GM19023 (cell line): ENCODE measurements around the gene SPEF1.

ENCODE experiments used
- ATAC-seq: cut with Tn5 transposase; IDR thresholded peaks from one replicate; pipeline ENCODE4 v1.9.1; 2021; ENCODE audit warnings: mild to moderate bottlenecking, moderate library complexity; ENCODE audit not compliant: unreplicated experiment

Gene SPEF1

DNA sequence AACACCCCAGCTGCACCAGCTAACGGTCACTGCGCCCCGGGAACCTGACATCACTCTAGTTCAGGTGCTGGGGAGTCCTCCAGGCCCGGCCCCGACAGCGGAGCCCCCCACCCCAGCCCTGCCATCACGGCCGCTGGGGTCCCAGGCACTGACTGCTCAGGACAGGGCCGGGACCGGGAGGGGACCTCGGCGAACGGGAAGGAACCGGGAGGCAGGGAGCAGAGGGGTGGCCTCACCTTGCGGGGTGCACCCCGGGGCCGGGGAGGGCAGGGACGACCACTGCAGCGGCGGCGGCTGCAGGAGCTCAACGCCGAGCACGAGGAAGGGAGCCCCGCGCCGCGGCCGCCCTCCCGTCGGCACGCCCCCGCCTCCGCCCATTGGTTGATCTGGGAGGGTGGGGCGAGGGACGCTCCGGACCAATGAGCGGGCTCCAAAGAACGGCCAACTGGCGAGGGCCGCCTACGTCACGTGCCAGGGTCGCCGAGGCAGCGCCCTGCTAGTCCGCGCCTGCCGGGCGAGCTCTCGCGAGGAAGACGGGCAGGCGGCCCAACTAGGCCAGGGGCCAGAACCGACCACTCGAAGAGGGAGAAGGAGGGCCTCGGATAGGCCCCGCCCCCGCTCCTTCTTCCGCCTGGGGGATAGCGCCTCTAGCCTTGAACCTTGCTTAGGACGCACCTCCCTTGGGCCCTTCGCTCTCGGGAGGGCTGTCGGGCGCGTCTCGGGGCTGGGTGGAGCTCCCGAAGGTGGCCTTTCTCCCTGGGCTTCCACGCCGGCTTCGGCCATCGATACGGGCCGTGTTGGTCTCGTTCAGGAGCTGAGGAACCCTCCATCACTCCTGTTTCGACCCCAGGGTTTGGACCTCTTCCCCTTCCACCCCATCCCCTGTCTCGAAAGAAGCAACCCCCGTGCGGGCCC, 13.6 kb downstream of the SPEF1 start, which contains the start of gene ADISSP:
TSS of gene ADISSP (minus strand) at position 327 of the 915 bp plus-strand sequence. CDS start 7,653 bp downstream, outside the sequence.
- ATAC-seq: peak; percentile 92

- ATAC-seq: no peak
Measured at GRCh38 chr20:3767110-3767426, 14.2 kb downstream of the SPEF1 start.

GRCh38 chr20:3766422-3767109, 14.7 kb downstream of the SPEF1 start:
- no peak for ATAC-seq

GRCh38 chr20:3765171-3765882, 15.9 kb downstream of the SPEF1 start:
- no peak for ATAC-seq

DNA sequence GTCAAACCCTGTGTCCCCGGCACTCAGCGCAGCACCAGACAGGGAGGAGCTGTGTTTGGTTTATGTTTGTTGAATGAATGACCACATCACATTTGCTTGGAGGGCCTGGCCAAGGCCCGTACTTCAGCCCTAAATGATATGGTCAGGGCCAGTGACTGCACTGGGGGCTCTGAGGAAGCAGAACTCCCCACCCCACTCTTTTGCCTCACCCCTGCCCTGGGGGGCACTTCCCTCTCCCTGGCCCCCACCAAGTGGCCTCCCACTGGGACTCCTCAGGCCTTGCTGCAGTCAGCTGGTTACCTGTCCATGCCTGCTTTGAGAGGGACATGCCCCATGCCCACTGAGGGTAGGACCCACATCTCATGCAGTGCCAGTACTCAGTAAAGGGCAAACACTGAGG, 16.6 kb downstream of the SPEF1 start:
- ATAC-seq: no peak

DNA sequence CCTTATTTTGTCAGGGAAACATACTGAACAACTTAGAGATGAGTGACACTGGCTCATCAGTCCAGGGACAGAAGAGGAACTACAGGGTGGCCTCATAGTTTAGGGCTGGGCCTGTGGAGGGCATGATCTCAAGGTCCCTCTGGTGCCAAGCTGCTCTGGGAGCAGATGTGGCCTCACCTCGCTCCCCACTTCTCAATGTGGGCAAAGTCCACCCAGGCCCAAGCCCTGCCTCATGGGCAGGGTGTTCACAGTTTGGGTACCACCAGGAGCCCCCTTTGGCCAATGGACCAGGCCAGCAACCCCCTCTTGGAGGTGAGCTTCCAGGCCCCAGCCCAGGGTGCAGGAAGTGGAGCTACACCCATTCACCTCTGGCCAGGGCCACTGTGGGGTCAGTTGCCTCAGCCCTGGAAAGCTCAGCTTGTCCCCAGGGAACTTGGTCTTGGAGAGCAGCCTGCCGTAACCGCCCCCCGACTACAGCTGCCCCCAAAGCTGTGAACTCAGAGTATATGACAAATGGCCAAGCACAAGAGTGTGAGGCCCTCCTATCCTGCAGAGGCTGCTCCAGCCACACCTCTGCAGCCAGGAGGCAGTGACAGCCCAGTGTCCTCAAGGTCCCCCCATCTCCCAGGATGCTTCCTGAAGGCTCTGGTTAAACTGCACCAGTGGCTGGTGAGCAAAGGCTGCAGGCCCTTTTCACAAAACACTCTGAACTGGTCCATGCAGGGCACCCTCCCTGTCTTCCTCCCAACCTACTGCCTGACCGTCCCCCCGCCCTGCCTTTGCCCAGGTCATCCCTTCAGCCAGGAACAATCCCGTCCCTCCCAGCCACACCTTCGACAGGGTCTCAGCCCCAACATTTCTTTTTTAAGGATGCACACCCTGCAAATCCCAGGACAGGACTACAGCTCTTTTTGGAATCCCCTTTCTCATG, 17.3 kb downstream of the SPEF1 start:
- ATAC-seq: no peak

GRCh38 chr20:3760655-3761348, 20.4 kb downstream of the SPEF1 start:
- no peak for ATAC-seq

- ATAC-seq: no peak
Measured at GRCh38 chr20:3759884-3760283, 21.4 kb downstream of the SPEF1 start.

DNA sequence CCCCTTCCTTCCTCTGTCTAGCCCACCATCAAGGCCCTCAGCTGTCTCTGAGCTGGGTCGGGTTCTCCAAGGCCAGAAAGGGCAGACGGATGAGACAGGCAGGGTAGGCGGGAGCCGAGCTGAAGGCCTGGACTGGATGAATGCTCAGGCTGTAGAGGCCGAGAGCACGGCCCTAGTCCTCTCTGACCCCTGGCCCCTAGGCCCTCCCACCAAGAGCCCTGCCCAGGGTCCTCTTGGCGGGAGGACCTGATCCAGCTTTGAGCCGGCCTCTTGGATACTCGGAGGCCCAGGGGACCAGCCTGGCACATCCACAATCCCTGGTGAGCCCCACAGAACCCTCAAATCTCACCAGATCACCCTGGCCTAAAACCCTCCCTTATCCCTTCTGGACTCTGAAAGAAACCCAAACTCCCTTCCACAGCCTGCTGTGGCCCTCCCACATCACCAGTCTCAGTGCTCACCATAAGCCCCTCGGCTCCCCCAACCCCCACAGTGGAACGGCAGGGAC, 21.9 kb downstream of the SPEF1 start:
- ATAC-seq: no peak

DNA sequence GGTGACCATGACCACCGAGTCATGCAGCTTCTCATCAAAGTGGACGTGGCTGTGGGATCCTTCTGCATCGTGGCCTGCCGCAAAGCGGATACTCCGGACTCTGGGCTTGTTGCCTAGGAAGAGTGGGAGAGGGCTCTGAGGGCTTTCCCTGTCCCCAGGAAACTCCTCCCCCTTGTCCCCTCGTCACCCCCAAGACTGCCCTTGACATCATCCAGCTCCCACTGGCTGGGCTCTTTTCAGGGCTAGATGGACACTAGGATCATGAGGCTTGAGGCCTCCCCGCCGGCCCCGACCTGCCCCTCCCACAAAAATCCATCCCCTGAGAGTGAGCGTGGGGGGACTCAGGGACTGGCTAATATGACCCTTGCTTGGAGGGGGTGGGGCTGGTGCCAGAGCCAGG, 22.7 kb downstream of the SPEF1 start:
- ATAC-seq: no peak

- ATAC-seq: no peak
Measured at GRCh38 chr20:3757268-3757667, 24.0 kb downstream of the SPEF1 start.

- no peak for ATAC-seq
Measured at GRCh38 chr20:3755814-3756480, 25.3 kb downstream of the SPEF1 start.

GRCh38 chr20:3755269-3755668, 26.0 kb downstream of the SPEF1 start:
- ATAC-seq: no peak

- no peak for ATAC-seq
Measured at GRCh38 chr20:3754276-3754630, 27.0 kb downstream of the SPEF1 start.

GRCh38 chr20:3753501-3754275, 27.6 kb downstream of the SPEF1 start:
- ATAC-seq: no peak

DNA sequence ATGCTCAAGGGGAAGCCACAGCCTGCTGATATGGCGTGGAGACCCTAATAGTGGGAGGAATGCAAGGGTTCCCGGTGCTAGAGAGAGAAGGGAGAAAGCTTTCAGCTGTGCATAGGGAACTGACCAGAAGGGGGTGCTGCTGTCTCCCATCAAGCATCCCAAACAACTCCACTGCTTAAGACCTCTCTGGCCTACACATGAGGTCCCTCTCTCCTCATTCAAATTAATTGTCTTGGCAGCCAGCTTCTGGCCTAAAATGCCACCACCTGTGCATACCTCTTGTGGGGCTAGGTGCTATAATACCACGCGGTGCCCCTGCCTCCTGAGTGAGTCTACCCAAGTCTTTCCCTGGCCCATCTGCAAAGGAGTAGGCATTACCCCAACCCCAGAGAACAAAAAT, 28.1 kb downstream of the SPEF1 start:
- no peak for ATAC-seq

DNA sequence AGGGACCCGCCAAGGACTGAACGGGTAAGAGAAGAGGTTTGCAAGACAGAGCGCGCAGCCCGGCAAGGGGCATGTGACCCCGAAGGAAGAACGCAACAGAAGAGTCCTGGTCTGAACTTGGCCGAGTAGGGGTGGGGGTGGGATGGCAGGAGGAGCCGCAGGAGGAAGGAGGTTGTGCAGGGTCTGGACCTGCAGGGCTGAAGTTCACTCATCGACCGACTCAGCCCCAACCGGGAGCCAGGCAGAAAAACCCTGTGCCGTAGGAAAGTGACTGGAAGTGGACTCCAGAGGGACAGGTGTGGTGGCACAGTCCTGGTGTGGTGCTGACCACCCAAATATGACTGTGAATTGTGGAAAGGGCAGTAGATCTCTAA, 28.9 kb downstream of the SPEF1 start:
- no peak for ATAC-seq

GRCh38 chr20:3751675-3752385, 29.4 kb downstream of the SPEF1 start:
- ATAC-seq: no peak
